ENCODE measurements around the gene AKAIN1.

- TF ChIP-seq CTCF (conservative IDR thresholded peaks at IDR 0.05 in 1 of 2, IDR thresholded peaks at IDR 0.05 in 1 of 2; ENCODE audit: low read depth in 1 of 2, low read length in 2 of 2) (no peak), EZH2 (IDR thresholded peaks at IDR 0.05; ENCODE audit: low read length, missing control alignments) (no peak)
These were observed 86.8 kb downstream of the AKAIN1 start for GRCh38 chr18:5110266-5110665.

Data from fibroblast of lung (primary cell).